B cell (primary cell): ENCODE results near the gene RNF215. TPM values are rescaled to one million over a fixed set of nuclear protein-coding genes. Genes with fewer than 3 reads are reported as not detected.

Source experiments
- ATAC-seq: fragments of 200-7000 bp; cut with Tn5 transposase; one replicate; pipeline ENCODE4 v1.10.0; 2021; ENCODE audit warnings: low read depth, mild to moderate bottlenecking, moderate number of reproducible peaks, moderate library complexity
- CTCF ChIA-PET: fragments of 350-600 bp; sonication (Branson Sonifier 250); formaldehyde crosslinking; loops from one replicate; lab custom pipeline; 2021; ENCODE audit warnings: antibody characterized with exemption, inconsistent platforms; lab: Charles Lee
- POLR2A ChIA-PET: fragments of 350-600 bp; sonication (Branson Sonifier 250); formaldehyde crosslinking; loops from one replicate; lab custom pipeline; 2021; ENCODE audit warnings: antibody characterized with exemption; lab: Charles Lee
- DNase-seq: peaks from one replicate; pipeline ENCODE4 v3.0.0; 2013
- H2AFZ ChIP-seq: 2 replicates; pipeline ENCODE4 v1.6.1; 2012; ENCODE audit warnings: mild to moderate bottlenecking, low read depth, low read length; ENCODE audit not compliant: insufficient read depth, poor library complexity, severe bottlenecking
- H3K27ac ChIP-seq, 2 donors: 1 replicate in 1 of 2; 2 replicates in 1 of 2; pipeline ENCODE4 v1.5.1; 2012 to 2013; ENCODE audit warnings: low read length in 2 of 2, mild to moderate bottlenecking in 2 of 2, moderate library complexity in 1 of 2
- H3K27me3 ChIP-seq, 4 experiments: fragments of 200-600 bp in 1 of 4; sonication (generic) in 1 of 4; replicated peaks in 1 of 4; 1 replicate in 2 of 4; 2 replicates in 2 of 4; pipeline versions ENCODE4 v1.6.1 to v1.7.0; 2013 to 2016; ENCODE audit warnings: low read length in 3 of 4, mild to moderate bottlenecking in 2 of 4, mixed read lengths in 1 of 4, moderate library complexity in 1 of 4; ENCODE audit not compliant: insufficient read depth in 4 of 4, control insufficient read depth in 3 of 4; ENCODE audit errors: control extremely low read depth in 1 of 4
- H3K36me3 ChIP-seq, 2 experiments: replicated peaks in 1 of 2; 1 replicate in 1 of 2; 2 replicates in 1 of 2; pipeline versions ENCODE4 v1.6.1 to v1.7.1; 2013; ENCODE audit warnings: low read length in 1 of 2; ENCODE audit not compliant: insufficient read depth in 2 of 2, control insufficient read depth in 1 of 2; ENCODE audit errors: control extremely low read depth in 1 of 2, extremely low read depth in 1 of 2
- H3K4me1 ChIP-seq, 2 donors: fragments of 200-600 bp in 1 of 2; sonication (generic) in 1 of 2; 1 replicate in 1 of 2; 2 replicates in 1 of 2; pipeline versions ENCODE4 v1.5.1 to v1.6.1; 2013 to 2017; ENCODE audit warnings: low read length in 2 of 2; ENCODE audit not compliant: control insufficient read depth in 2 of 2, insufficient read depth in 2 of 2
- H3K4me2 ChIP-seq: replicated peaks from 2 replicates; pipeline ENCODE3; 2012; ENCODE audit warnings: mild to moderate bottlenecking, low read depth, low read length; ENCODE audit not compliant: poor library complexity, severe bottlenecking
- H3K4me3 ChIP-seq, 5 experiments: fragments of 200-600 bp in 1 of 5; sonication (generic) in 1 of 5; 1 replicate in 3 of 5; 2 replicates in 2 of 5; pipeline versions ENCODE4 v1.5.1 to v1.7.0; 2011 to 2016; ENCODE audit warnings: low read length in 4 of 5, mild to moderate bottlenecking in 4 of 5, low read depth in 2 of 5, control low read depth in 1 of 5, moderate library complexity in 1 of 5; ENCODE audit not compliant: insufficient read depth in 1 of 5; ENCODE audit errors: control extremely low read depth in 1 of 5, extremely low read depth in 1 of 5
- H3K79me2 ChIP-seq: fragments of 200-600 bp; sonication (generic); one replicate; pipeline ENCODE4 v1.6.0; 2016; ENCODE audit warnings: low read length; ENCODE audit not compliant: control insufficient read depth, insufficient read depth
- H3K9ac ChIP-seq: fragments of 200-600 bp; sonication (generic); 2 replicates; pipeline ENCODE4 v1.6.1; 2017; ENCODE audit warnings: mild to moderate bottlenecking, low read length, moderate library complexity
- H3K9me3 ChIP-seq, 3 donors: one replicate each; pipeline versions ENCODE4 v1.6.1 to v1.7.1; 2013; ENCODE audit warnings: low read length in 2 of 3; ENCODE audit not compliant: control insufficient read depth in 2 of 3, insufficient read depth in 1 of 3; ENCODE audit errors: control extremely low read depth in 1 of 3
- H4K20me1 ChIP-seq: 2 replicates; pipeline ENCODE4 v1.6.0; 2012; ENCODE audit warnings: mild to moderate bottlenecking, low read length; ENCODE audit not compliant: insufficient read depth, control insufficient read depth, poor library complexity, severe bottlenecking
- H3K27ac Mint-ChIP-seq: one replicate; pipeline ENCODE4 v1.8.0; 2021; ENCODE audit warnings: mixed read lengths
- H3K27me3 Mint-ChIP-seq: one replicate; pipeline ENCODE4 v1.8.0; 2021; ENCODE audit warnings: mixed read lengths
- H3K4me1 Mint-ChIP-seq: one replicate; pipeline ENCODE4 v1.8.0; 2021; ENCODE audit warnings: mixed read lengths
- H3K4me3 Mint-ChIP-seq: one replicate; pipeline ENCODE4 v1.8.0; 2021; ENCODE audit warnings: mixed read lengths
- H3K9me3 Mint-ChIP-seq: one replicate; pipeline ENCODE4 v1.8.0; 2022; ENCODE audit warnings: mixed read lengths; ENCODE audit not compliant: insufficient read depth
- CTCF ChIP-seq: fragments of 200-600 bp; IDR thresholded peaks from one replicate; pipeline ENCODE4 v1.8.0; 2022; ENCODE audit warnings: antibody characterized with exemption, mild to moderate bottlenecking
- EZH2 ChIP-seq: IDR thresholded peaks from 2 replicates; pipeline ENCODE4 v1.6.1; 2012; ENCODE audit warnings: borderline replicate concordance, low read depth, mild to moderate bottlenecking, moderate library complexity, low read length; ENCODE audit not compliant: insufficient read depth, poor library complexity, severe bottlenecking
- WGBS: methylation state at CpG from one replicate; pipeline ENCODE4 v1.1.5; 2013; ENCODE audit warnings: missing lambda C conversion rate; ENCODE audit not compliant: insufficient coverage; 5-methylcytosine and 5-hydroxymethylcytosine counted together
- intact Hi-C: fragments of 100-400 bp; cut with micrococcal nuclease; formaldehyde crosslinking; loops from one replicate; pipeline ENCODE4 v1.10.0; 2022
- polyA plus RNA-seq: library from polyadenylated mRNA; depleted of rRNA; stranded (reverse); fragments of >200 nt; gene quantifications from 2 replicates; pipeline ENCODE4 v1.2.3, GENCODE V29; 2012
- total RNA-seq, 2 donors: library from RNA; stranded (reverse); fragments of 120-200 nt in 1 of 2; gene quantifications; 1 replicate in 1 of 2; 2 replicates in 1 of 2; pipeline versions ENCODE4 v1.2.3 to v1.2.4, GENCODE V29; 2013 to 2022

RNF215 gene
- total and polyA plus RNA-seq, 2 donors (not counting 1 experiment from before 2014, with no cell fraction given) = 8.8 to 18.6 TPM

GRCh38 chr22:30392661-30393321 lies 5.6 kb upstream of the RNF215 start:
- Mint-ChIP-seq H3K4me3 (no peak overlapping the region), H3K27ac (peak overlapping the region; percentile 68)
- POLR2A ChIA-PET = interaction anchor here (0.7 kb wide), 1 partner anchor 34 kb away, joined by 3 read pairs; no protein-coding TSS in a partner anchor

More at GRCh38 chr22:30392661-30393321, 5.6 kb upstream of the RNF215 start:
- no peaks in the 10 kb centered on the region for H3K36me3 ChIP-seq
- CTCF ChIA-PET = interaction anchor here (1.0 to 19.9 kb wide), 9 partner anchors 9 to 115 kb away, joined by 3 to 510 read pairs (median 4); partner anchors contain the start of genes CASTOR1 and MTFP1
- peak overlapping the region; percentile 55 for H2AFZ ChIP-seq
- intact Hi-C loops = loop anchor here (10.0 kb wide), 1 partner anchor 202 kb away; the partner anchor contains the start of gene PES1
- H3K4me1 ChIP-seq = peaks cover 32 to 39% of the 10 kb centered on the region in 2 donors
- 87% methylated on average over 3 of the region's 9 CpGs for WGBS
- no peaks in the 10 kb centered on the region for H4K20me1 ChIP-seq
- DNase-seq = no peak
- peak overlapping the region; percentile 33 for H3K4me2 ChIP-seq
- peaks cover 0 to 6% (median 0%) of the 10 kb centered on the region in 3 donors for H3K9me3 ChIP-seq
- TF ChIP-seq EZH2 (no peak), CTCF (no peak)
- H3K79me2 ChIP-seq = no peaks in the 10 kb centered on the region
- no peak for ATAC-seq
- peaks cover 0 to 22% (median 15%) of the 10 kb centered on the region in 4 experiments for H3K27me3 ChIP-seq
- Mint-ChIP-seq H3K27me3 (peaks cover 29% of the 10 kb centered on the region), H3K9me3 (no peaks in the 10 kb centered on the region), H3K4me1 (peaks cover 35% of the 10 kb centered on the region)
- H3K9ac ChIP-seq = no peak overlapping the region
- H3K4me3 ChIP-seq = no peak overlapping the region
- no peak overlapping the region for H3K27ac ChIP-seq
